ENCODE measurements around the gene IL13RA1.

DNA sequence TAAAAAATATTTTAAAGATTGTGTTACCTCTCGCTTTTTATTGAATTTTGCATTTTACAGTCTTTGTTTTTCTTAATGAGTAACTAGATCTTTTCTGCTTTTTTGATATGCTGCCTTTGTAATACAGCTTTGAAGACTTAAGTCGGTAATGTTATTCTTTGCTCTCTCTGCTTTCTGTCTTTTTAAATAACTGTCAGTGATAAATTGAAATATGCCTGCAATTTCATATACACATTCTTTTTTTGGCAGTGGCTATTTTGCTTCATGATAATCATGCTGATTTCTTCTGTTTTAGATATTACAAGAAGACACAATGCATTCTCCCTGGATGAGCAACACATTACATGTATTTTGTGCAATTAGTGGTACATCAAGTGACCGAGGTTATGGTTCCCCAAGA is 42.0 kb upstream of the IL13RA1 start:
- no peak for TF ChIP-seq EP300 (IDR thresholded peaks at IDR 0.05)
- TF ChIP-seq, protein P1, sequence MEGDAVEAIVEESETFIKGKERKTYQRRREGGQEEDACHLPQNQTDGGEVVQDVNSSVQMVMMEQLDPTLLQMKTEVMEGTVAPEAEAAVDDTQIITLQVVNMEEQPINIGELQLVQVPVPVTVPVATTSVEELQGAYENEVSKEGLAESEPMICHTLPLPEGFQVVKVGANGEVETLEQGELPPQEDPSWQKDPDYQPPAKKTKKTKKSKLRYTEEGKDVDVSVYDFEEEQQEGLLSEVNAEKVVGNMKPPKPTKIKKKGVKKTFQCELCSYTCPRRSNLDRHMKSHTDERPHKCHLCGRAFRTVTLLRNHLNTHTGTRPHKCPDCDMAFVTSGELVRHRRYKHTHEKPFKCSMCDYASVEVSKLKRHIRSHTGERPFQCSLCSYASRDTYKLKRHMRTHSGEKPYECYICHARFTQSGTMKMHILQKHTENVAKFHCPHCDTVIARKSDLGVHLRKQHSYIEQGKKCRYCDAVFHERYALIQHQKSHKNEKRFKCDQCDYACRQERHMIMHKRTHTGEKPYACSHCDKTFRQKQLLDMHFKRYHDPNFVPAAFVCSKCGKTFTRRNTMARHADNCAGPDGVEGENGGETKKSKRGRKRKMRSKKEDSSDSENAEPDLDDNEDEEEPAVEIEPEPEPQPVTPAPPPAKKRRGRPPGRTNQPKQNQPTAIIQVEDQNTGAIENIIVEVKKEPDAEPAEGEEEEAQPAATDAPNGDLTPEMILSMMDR (IDR thresholded peaks at IDR 0.05), result no peak
